Mesothelial cell of epicardium (in vitro differentiated cells): ENCODE results near the gene ZNF512B. TPM values are rescaled to one million over a fixed set of nuclear protein-coding genes. Genes with fewer than 3 reads are reported as not detected.

Experiments used
- DNase-seq, 2 experiments: peaks; one replicate each; pipeline ENCODE4 v3.0.0; 2021; ENCODE audit warnings: low spot score in 2 of 2; ENCODE audit not compliant: unreplicated experiment in 2 of 2
- H3K27ac Mint-ChIP-seq: 2 replicates; pipeline ENCODE4 v1.8.0; 2021; ENCODE audit warnings: mixed read lengths
- H3K27me3 Mint-ChIP-seq: 2 replicates; pipeline ENCODE4 v1.8.0; 2021; ENCODE audit warnings: low read depth, mixed read lengths
- H3K36me3 Mint-ChIP-seq: 2 replicates; pipeline ENCODE4 v1.8.0; 2021; ENCODE audit warnings: mixed read lengths
- H3K4me1 Mint-ChIP-seq: 2 replicates; pipeline ENCODE4 v1.8.0; 2021; ENCODE audit warnings: mixed read lengths
- H3K4me3 Mint-ChIP-seq: 2 replicates; pipeline ENCODE4 v1.8.0; 2021; ENCODE audit warnings: mild to moderate bottlenecking, moderate library complexity, mixed read lengths
- H3K9me3 Mint-ChIP-seq: 2 replicates; pipeline ENCODE4 v1.8.0; 2021; ENCODE audit warnings: mixed read lengths
- CTCF ChIP-seq: fragments of 200-600 bp; sonication (generic); IDR thresholded peaks from one replicate; pipeline ENCODE4 v1.5.0; 2021; ENCODE audit warnings: antibody characterized with exemption; ENCODE audit not compliant: unreplicated experiment
- total RNA-seq: library from RNA; stranded (reverse); gene quantifications from 3 replicates; pipeline ENCODE4 v1.2.1, GENCODE V29; 2021

The ZNF512B gene
- total RNA-seq, 1 donor from 2014 or later: 62.0 TPM

DNA sequence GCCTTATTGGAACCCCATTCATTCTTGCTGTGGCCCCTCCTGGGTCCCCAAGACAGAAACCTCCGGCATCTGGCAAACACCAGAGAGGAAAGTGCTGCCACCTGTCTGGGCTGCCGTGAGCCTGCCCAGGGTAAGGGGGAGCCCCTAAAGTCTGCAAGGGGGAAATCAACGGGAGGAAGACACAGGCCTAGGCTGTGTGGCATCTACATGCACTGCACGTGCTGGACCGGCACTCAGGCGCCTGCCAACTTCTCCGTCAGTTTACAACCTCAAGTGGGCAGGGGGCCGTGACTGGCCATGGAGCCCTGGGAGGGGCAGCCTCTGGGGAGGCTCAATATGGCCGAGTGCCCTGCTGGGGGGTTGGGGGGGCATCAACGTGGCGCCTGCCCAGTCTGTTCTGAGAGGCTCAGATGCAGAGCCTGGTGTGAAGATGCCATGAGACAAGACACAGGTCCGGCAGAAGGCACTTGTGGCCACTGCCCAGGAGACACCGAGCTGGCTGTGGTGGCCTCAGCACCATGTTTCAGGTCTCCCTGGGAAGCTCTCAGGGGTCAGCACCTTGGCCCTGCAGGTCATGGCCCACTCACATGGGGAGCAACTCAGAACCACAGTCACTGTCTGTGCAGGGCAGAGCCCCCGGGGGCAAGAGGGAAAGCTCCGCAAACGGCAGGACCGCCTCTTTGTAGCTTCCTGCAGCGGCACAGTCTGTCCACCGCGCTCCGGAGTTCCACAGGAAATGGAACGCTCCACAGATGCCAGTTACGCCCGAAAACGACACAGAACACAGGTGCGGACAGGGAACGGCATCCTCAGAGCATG is 21.9 kb downstream of the ZNF512B start:
- H3K4me1 Mint-ChIP-seq: peaks cover 19% of the 10 kb centered on the region
- no peak overlapping the region for H3K4me3 Mint-ChIP-seq
- no peak for TF ChIP-seq CTCF
- H3K36me3 Mint-ChIP-seq: peaks cover 4% of the 10 kb centered on the region
- peak overlapping the region; percentile 47 for H3K27ac Mint-ChIP-seq
- no peak for DNase-seq
- no peaks in the 10 kb centered on the region for H3K27me3 Mint-ChIP-seq
- H3K9me3 Mint-ChIP-seq: no peaks in the 10 kb centered on the region

- H3K4me3 Mint-ChIP-seq: no peak overlapping the region
- no peak overlapping the region for H3K27ac Mint-ChIP-seq
- no peak for DNase-seq
- no peaks in the 10 kb centered on the region for H3K27me3 Mint-ChIP-seq
- H3K36me3 Mint-ChIP-seq: peaks cover 4% of the 10 kb centered on the region
- peaks cover 19% of the 10 kb centered on the region for H3K4me1 Mint-ChIP-seq
- no peaks in the 10 kb centered on the region for H3K9me3 Mint-ChIP-seq
- TF ChIP-seq CTCF: no peak
Observed at GRCh38 chr20:63946986-63947637, 22.6 kb downstream of the ZNF512B start.

- H3K4me3 Mint-ChIP-seq: no peak overlapping the region
- no peak for TF ChIP-seq CTCF
Observed at GRCh38 chr20:63945921-63946920, 23.5 kb downstream of the ZNF512B start.

GRCh38 chr20:63945031-63945658 is 24.6 kb downstream of the ZNF512B start:
- Mint-ChIP-seq H3K4me3 (no peak overlapping the region), H3K36me3 (peaks cover 6% of the 10 kb centered on the region), H3K27me3 (no peaks in the 10 kb centered on the region), H3K9me3 (no peaks in the 10 kb centered on the region), H3K4me1 (peaks cover 19% of the 10 kb centered on the region), H3K27ac (no peak overlapping the region)
- TF ChIP-seq CTCF: no peak
- DNase-seq: no peak

More at GRCh38 chr20:63945921-63946920, 23.5 kb downstream of the ZNF512B start:
- no peak for DNase-seq
- H3K9me3 Mint-ChIP-seq: no peaks in the 10 kb centered on the region
- H3K27me3 Mint-ChIP-seq: no peaks in the 10 kb centered on the region
- H3K27ac Mint-ChIP-seq: peak overlapping the region; percentile 10
- peaks cover 19% of the 10 kb centered on the region for H3K4me1 Mint-ChIP-seq
- H3K36me3 Mint-ChIP-seq: peaks cover 4% of the 10 kb centered on the region
